Mononuclear cell (primary cell): ENCODE results near the gene IFI6. TPM values are rescaled to one million over a fixed set of nuclear protein-coding genes. Genes with fewer than 3 reads are reported as not detected.
A peak's percentile ranks its signal among the peaks of the same experiment; 100 is the strongest.
"Not testable (repeated sequence)": the region's sequence is repeated elsewhere in the genome, so short reads cannot be mapped to it uniquely, and the experiment has no call there.

ENCODE experiments used
- H3K27me3 ChIP-seq: 2 replicates; pipeline ENCODE4 v1.6.0; 2011; ENCODE audit warnings: low read length, control low read depth; ENCODE audit not compliant: insufficient read depth
- H3K4me1 ChIP-seq: 2 replicates; pipeline ENCODE4 v1.5.1; 2011; ENCODE audit warnings: mild to moderate bottlenecking, low read length, control low read depth; ENCODE audit not compliant: insufficient read depth
- H3K4me3 ChIP-seq: 2 replicates; pipeline ENCODE4 v1.5.1; 2011; ENCODE audit warnings: mild to moderate bottlenecking, low read length, moderate library complexity
- H3K9me3 ChIP-seq: 2 replicates; pipeline ENCODE4 v1.5.1; 2011; ENCODE audit warnings: low read depth, mild to moderate bottlenecking, control low read depth, low read length
- total RNA-seq: library from RNA; depleted of rRNA; stranded (reverse); fragments of >200 nt; gene quantifications from one replicate; pipeline ENCODE4 v1.2.3, GENCODE V29; 2012

IFI6 gene
- total RNA-seq, 1 donor = 85.6 TPM

GRCh38 chr1:27684176-27684575 is 12.2 kb upstream of the IFI6 start:
- H3K9me3 ChIP-seq = no peaks in the 10 kb centered on the region
- no peaks in the 10 kb centered on the region for H3K27me3 ChIP-seq
- H3K4me3 ChIP-seq = no peak overlapping the region
- no peaks in the 10 kb centered on the region for H3K4me1 ChIP-seq

- H3K27me3 ChIP-seq = no peaks in the 10 kb centered on the region
- no peaks in the 10 kb centered on the region for H3K4me1 ChIP-seq
- H3K9me3 ChIP-seq = no peaks in the 10 kb centered on the region
- H3K4me3 ChIP-seq = no peak overlapping the region
These were observed 10.5 kb upstream of the IFI6 start for GRCh38 chr1:27682351-27682944.

GRCh38 chr1:27681580-27681979 is 9.6 kb upstream of the IFI6 start:
- not testable (repeated sequence) for H3K4me3 ChIP-seq, H3K4me1 ChIP-seq, H3K9me3 ChIP-seq, H3K27me3 ChIP-seq

GRCh38 chr1:27680225-27680791 is 8.3 kb upstream of the IFI6 start:
- not testable (repeated sequence) for H3K4me1 ChIP-seq, H3K27me3 ChIP-seq, H3K9me3 ChIP-seq, H3K4me3 ChIP-seq

GRCh38 chr1:27678747-27679146 is 6.8 kb upstream of the IFI6 start:
- Histone ChIP-seq H3K9me3 (no peaks in the 10 kb centered on the region), H3K4me3 (no peak overlapping the region), H3K4me1 (no peaks in the 10 kb centered on the region), H3K27me3 (no peaks in the 10 kb centered on the region)

GRCh38 chr1:27676410-27676809 is 4.4 kb upstream of the IFI6 start:
- H3K27me3 ChIP-seq = no peaks in the 10 kb centered on the region
- H3K4me3 ChIP-seq = no peak overlapping the region
- H3K4me1 ChIP-seq = peaks cover 17% of the 10 kb centered on the region
- H3K9me3 ChIP-seq = no peaks in the 10 kb centered on the region

- Histone ChIP-seq H3K27me3 (no peaks in the 10 kb centered on the region), H3K4me1 (peaks cover 54% of the 10 kb centered on the region), H3K4me3 (no peak overlapping the region), H3K9me3 (no peaks in the 10 kb centered on the region)
These were observed 739 bp upstream of the IFI6 start for GRCh38 chr1:27672750-27673112.

GRCh38 chr1:27669876-27670275 is 2.1 kb downstream of the IFI6 start:
- H3K4me1 ChIP-seq = peaks cover 66% of the 10 kb centered on the region
- H3K27me3 ChIP-seq = no peaks in the 10 kb centered on the region
- no peak overlapping the region for H3K4me3 ChIP-seq
- H3K9me3 ChIP-seq = no peaks in the 10 kb centered on the region

GRCh38 chr1:27668808-27669723 is 2.9 kb downstream of the IFI6 start:
- Histone ChIP-seq H3K4me1 (peaks cover 66% of the 10 kb centered on the region), H3K9me3 (no peaks in the 10 kb centered on the region), H3K4me3 (peak overlapping the region; percentile 12), H3K27me3 (no peaks in the 10 kb centered on the region)

- H3K4me3 ChIP-seq = no peak overlapping the region
- H3K9me3 ChIP-seq = no peaks in the 10 kb centered on the region
- no peaks in the 10 kb centered on the region for H3K27me3 ChIP-seq
- H3K4me1 ChIP-seq = peaks cover 73% of the 10 kb centered on the region
These were observed 3.7 kb downstream of the IFI6 start for GRCh38 chr1:27668121-27668807.

GRCh38 chr1:27666791-27667254 is 5.2 kb downstream of the IFI6 start:
- no peak overlapping the region for H3K4me3 ChIP-seq
- no peaks in the 10 kb centered on the region for H3K9me3 ChIP-seq
- H3K27me3 ChIP-seq = no peaks in the 10 kb centered on the region
- peaks cover 75% of the 10 kb centered on the region for H3K4me1 ChIP-seq

- H3K4me1 ChIP-seq = peaks cover 75% of the 10 kb centered on the region
- H3K4me3 ChIP-seq = no peak overlapping the region
- H3K27me3 ChIP-seq = no peaks in the 10 kb centered on the region
- no peaks in the 10 kb centered on the region for H3K9me3 ChIP-seq
These were observed 5.7 kb downstream of the IFI6 start for GRCh38 chr1:27666294-27666693.

- peaks cover 75% of the 10 kb centered on the region for H3K4me1 ChIP-seq
- no peaks in the 10 kb centered on the region for H3K27me3 ChIP-seq
- H3K4me3 ChIP-seq = no peak overlapping the region
- H3K9me3 ChIP-seq = no peaks in the 10 kb centered on the region
These were observed 6.9 kb downstream of the IFI6 start for GRCh38 chr1:27665016-27665651.

- peaks cover 72% of the 10 kb centered on the region for H3K4me1 ChIP-seq
- H3K27me3 ChIP-seq = no peaks in the 10 kb centered on the region
- no peaks in the 10 kb centered on the region for H3K9me3 ChIP-seq
- H3K4me3 ChIP-seq = no peak overlapping the region
These were observed 7.7 kb downstream of the IFI6 start for GRCh38 chr1:27664291-27664690.
